NCI-H524 treated with DMSO at 0.1 percent for 48 hours (cell line): ENCODE results near the gene CDIPT.
"Not testable (repeated sequence)": the region's sequence is repeated elsewhere in the genome, so short reads cannot be mapped to it uniquely, and the experiment has no call there.

Experiments
- DNase-seq: peaks from one replicate; lab custom pipeline; 2025; lab: John Stamatoyannopoulos, UW

CDIPT gene

GRCh38 chr16:29858149-29858849 lies 4.7 kb downstream of the CDIPT start:
- DNase-seq, result no peak

DNA sequence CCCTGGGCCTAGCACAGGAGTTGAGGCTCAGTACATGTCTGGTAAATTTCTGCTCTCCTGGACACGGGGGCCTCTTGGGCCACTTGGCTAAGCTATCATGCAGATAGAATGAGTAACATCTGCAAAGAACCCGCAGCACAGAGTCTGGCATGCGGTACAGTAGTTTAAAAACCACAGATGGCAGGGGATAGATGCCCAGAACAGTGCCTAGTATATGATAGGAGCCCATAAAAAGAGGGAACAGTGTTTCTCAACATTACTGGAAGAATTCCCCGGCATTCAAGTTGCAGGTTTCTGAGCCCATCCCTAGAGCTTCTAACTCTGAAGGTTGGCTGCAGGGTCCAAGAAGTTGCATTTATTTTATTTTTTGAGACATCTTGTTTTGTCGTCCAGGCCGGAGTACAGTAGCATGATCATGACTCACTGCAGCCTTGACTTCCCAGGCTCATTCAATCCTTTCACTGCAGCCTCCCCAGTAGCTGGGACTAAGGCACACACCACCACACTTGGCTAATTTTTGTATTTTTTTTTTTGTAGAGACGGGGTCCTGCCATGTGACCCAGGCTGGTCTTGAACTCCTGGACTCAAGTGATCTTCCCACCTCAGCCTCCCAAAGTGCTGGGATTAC lies 5.8 kb downstream of the CDIPT start:
- DNase-seq, result no peak

- DNase-seq, result no peak
Observed at GRCh38 chr16:29854520-29855100, 8.4 kb downstream of the CDIPT start.

DNA sequence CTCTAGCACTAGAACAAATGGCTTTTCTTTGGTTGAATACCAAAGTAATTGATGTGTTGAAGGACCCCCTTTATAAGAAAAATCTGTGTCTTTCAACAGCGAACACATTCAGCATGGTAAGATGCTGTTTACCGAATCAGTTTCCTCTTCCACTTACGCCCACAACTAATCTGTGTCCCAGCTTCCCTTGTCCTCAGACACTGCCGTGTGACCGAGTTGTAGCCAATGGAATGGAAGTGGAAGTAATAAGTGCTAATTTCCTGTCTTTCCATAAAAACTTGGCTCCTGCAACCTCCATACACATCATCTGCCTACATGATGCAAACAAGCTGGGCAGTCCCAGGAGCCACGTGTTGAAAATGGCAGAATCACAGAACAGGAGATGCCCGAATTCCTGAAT lies 10.4 kb downstream of the CDIPT start:
- DNase-seq, result no peak

- DNase-seq, result no peak
Observed at GRCh38 chr16:29850998-29851397, 12.0 kb downstream of the CDIPT start.

- DNase-seq, result no peak
Observed at GRCh38 chr16:29849505-29849904, 13.5 kb downstream of the CDIPT start.

GRCh38 chr16:29848420-29849297 lies 14.4 kb downstream of the CDIPT start:
- DNase-seq, result no peak

DNA sequence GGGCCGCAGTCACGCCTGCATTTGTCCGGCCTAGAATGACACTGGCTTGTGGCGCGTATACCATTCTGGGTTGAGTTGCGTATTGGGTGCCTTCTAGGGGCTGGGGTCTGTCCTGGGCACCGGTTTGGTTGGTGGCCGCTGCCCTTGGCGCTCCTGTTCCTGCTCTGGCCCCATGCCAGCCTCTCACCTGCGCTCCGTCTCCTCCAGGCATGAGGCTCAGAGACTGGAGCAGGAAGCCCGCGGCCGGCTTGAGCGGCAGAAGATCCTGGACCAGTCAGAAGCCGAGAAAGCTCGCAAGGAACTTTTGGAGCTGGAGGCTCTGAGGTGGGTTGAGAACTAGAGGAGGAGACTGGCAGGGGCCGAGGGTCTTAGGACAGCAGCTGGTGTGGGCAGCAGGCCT lies 17.4 kb downstream of the CDIPT start:
- DNase-seq, result no peak

DNA sequence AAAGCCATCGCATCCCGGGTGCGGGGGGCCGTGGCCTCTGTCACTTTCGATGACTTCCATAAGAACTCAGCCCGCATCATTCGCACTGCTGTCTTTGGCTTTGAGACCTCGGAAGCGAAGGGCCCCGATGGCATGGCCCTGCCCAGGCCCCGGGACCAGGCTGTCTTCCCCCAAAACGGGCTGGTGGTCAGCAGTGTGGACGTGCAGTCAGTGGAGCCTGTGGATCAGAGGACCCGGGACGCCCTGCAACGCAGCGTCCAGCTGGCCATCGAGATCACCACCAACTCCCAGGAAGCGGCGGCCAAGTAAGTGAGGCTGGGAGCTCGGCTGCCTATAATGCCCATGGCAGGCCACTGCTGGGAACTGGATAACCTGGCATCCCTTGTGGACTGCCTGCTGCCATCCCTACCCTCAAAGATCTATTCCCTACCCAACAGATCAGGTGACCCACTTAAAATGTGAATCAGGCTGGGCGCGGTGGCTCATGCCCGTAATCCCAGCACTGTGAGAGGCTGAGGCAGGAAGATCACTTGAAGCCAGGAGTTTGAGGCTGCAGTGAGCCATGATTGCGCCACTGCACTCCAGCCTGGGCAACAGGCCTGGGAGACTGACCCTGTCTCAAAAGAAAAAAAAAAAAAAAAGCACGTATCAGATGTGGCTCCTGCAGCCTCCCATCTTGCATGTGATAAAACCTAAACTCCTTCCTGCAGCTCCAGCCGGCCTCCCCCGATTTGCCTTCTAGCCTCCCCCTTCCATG lies 18.3 kb downstream of the CDIPT start:
- no peak for DNase-seq

DNA sequence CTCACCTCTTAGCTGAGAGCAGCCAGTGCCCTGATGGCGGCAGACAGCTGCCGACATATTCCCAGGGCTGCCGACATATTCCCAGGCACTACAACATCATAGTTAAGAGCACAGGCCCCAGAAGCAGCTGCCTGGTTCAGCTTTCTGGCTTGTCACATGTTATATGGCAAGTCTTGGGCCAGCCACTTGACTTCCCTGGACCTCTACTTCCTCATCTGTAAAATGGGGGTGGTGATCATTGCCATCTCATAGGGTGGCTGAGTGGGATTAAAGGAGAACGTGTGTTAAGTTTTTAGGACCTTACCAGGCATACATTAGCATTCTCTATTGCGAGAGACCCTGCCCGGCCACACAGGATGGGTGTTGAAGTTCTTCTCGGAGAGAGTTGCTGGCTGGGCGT lies 19.1 kb downstream of the CDIPT start:
- no peak for DNase-seq

GRCh38 chr16:29842732-29843346 lies 20.2 kb downstream of the CDIPT start:
- DNase-seq, result no peak

DNA sequence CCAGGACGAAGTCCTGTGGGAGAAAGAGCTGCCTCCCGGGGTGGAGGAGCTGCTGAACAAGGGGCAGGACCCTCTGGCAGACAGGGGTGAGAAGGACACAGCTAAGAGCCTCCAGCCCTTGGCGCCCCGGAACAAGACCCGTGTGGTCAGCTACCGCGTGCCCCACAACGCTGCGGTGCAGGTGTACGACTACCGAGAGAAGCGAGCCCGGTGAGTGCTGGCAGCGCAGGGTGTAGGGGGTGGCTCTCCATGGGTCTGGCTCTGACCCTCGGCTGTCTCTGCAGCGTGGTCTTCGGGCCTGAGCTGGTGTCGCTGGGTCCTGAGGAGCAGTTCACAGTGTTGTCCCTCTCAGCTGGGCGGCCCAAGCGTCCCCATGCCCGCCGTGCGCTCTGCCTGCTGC lies 21.4 kb downstream of the CDIPT start:
- no peak for DNase-seq

DNA sequence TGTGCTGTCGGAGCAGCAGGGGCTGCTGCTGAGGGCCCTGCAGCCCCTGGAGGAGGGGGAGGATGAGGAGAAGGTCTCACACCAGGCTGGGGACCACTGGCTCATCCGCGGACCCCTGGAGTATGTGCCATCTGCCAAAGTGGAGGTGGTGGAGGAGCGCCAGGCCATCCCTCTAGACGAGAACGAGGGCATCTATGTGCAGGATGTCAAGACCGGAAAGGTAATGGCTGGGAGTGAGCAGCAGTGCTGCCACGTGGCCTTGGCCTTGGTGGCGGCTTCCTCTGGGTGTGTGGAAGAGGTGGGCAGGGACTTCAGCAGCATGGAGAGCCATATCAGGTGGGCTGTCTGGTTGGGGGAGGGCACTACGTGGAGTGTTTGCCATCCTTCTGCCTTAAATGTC lies 22.8 kb downstream of the CDIPT start:
- DNase-seq, result no peak

DNA sequence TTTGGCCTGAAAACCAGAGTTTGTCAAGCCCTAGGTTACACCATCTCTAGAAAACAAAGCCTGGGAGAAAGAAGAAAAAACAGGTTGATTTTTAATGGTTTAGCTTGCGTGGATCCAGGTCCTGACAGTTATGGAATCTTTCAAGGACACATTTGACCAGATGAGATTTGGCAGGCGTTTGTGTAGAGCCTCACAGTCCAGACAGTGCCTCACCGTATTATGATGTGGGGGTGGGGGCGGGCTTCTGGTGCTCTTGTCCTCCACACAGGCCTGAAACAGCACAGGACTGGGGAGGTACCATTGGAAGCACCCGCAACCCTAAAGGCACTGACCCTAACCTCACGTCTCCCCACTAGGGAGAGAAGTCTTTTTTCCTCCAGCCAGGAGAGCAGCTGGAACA lies 23.2 kb downstream of the CDIPT start:
- DNase-seq, result no peak

DNA sequence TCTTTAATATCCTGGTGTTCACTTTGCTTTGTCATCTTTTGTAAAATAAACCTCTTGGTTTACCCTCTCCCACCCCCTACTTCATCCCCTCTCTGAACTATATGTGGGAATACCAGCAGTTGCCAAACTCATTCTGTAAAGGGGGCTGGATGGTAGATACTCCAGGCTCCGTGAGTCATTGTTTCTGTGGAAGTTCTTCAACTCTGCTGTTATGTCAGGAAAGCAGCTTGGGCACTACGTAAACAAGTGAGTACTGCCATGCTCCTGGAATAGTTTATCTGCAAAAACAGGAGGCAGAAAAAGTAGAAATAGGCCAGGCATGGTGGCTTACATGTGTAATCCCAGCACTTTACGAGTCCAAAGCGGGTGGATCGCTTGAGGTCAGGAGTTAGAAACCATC lies 25.2 kb downstream of the CDIPT start:
- no peak for DNase-seq

DNA sequence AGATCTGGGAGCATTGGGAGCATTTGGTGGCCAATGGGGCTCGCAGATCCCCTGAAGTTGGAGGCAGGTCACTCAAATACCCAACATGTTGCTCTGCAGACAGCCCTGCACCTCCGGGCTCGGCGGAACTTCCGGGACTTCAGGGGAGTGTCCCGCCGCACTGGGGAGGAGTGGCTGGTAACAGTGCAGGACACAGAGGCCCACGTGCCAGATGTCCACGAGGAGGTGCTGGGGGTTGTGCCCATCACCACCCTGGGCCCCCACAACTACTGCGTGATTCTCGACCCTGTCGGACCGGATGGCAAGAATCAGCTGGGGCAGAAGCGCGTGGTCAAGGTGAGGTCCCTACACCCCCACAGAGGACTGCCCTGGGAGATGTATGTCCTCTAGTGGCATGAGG lies 26.4 kb downstream of the CDIPT start:
- no peak for DNase-seq

DNA sequence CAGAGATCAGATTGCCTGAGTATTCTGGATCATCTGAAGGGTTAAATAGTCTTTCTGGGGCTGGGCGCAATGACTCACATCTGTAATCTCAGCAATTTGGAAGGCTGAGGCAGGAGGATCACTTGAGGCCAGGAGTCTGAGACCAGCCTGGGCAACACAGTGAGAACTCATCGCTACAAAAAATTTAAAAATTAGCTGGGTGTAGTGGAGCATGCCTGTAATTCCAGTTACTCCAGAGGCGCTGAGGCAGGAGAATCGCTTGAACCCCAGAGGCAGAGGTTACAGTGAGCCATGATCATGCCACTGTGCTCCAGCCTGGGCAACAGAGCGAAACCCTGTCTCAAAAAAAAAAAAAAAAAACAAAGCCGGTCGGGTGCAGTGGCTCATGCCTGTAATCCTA lies 27.1 kb downstream of the CDIPT start:
- no peak for DNase-seq

DNA sequence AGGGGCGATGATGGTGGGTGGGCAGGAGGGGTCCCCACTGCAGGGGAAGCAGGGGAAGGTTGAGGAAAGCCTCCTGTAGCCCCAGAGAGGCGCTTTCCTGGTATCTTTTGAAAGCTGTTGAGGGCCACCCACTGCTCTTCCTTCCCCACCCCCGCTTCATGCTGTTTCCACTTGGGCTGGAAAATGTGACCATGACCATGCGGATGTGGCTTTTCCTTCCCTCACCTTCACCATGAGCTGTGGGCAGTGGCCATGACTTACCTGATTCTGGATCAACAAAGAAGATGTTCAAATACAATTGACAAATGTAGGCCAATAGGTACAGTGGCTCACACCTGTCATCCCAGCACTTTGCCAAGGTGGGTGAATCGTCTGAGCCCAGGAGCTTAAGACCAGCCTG lies 28.9 kb downstream of the CDIPT start:
- DNase-seq, result no peak

GRCh38 chr16:29833219-29833618 lies 29.8 kb downstream of the CDIPT start:
- not testable (repeated sequence) for DNase-seq

DNA sequence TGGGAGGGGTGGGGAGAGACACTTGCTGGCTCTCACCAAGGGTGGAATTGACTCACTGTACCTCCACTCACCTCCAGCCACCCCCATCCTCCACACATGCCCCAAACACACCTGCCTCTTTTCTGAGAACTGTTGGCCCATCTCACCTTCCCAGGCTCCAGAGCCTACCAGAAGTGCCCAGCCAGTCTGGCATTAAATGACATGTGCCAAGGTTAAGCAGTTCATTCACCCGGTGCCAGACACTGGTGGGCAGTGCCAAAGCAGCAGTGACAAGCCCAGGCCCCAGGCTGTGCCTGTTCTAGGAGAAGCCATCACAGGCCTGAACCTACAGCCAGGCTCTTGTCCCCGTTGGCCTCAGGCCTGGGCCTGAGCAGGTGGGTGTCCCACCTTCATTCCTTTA lies 31.5 kb downstream of the CDIPT start:
- no peak for DNase-seq

DNA sequence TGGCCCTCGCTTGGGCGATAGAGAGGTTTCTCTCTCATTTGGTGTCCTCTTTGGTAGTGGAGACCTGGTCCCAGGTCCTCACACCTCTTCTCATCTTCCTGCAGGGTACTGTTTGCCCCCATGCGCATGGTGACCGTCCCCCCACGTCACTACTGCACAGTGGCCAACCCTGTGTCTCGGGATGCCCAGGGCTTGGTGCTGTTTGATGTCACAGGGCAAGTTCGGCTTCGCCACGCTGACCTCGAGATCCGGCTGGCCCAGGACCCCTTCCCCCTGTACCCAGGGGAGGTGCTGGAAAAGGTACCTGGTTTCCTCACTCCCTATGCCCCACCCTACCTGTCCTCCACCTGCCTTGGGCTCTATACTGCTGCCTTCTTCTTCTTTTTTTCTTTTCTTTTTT lies 32.3 kb downstream of the CDIPT start:
- no peak for DNase-seq

- DNase-seq, result no peak
Observed at GRCh38 chr16:29826342-29826695, 36.7 kb downstream of the CDIPT start.
